GM21717 (cell line): ENCODE measurements around the gene GRIN3B.
"Not testable (repeated sequence)": the region's sequence is repeated elsewhere in the genome, so short reads cannot be mapped to it uniquely, and the experiment has no call there.

Source experiments
- ATAC-seq: cut with Tn5 transposase; IDR thresholded peaks from one replicate; pipeline ENCODE4 v1.9.1; 2021; ENCODE audit warnings: mild to moderate bottlenecking, moderate library complexity; ENCODE audit not compliant: unreplicated experiment

The GRIN3B gene

GRCh38 chr19:1000095-1000494, at the start of gene GRIN3B:
TSS of gene GRIN3B (plus strand) at chr19:1000419. CDS start at chr19:1000438, 19 bp downstream.
- no peak for ATAC-seq

- ATAC-seq, result no peak
Observed at GRCh38 chr19:952049-952679, 48.1 kb upstream of the GRIN3B start.

- no peak for ATAC-seq
Observed at GRCh38 chr19:952680-953444, 47.4 kb upstream of the GRIN3B start.

GRCh38 chr19:953445-954271, 46.6 kb upstream of the GRIN3B start:
- no peak for ATAC-seq

- no peak for ATAC-seq
Observed at GRCh38 chr19:954272-954671, 45.9 kb upstream of the GRIN3B start.

- no peak for ATAC-seq
Observed at GRCh38 chr19:954672-955494, 45.3 kb upstream of the GRIN3B start.

- ATAC-seq, result no peak
Observed at GRCh38 chr19:955803-956765, 44.1 kb upstream of the GRIN3B start.

GRCh38 chr19:956766-957440, 43.3 kb upstream of the GRIN3B start:
- no peak for ATAC-seq

- ATAC-seq, result not testable (repeated sequence)
Observed at GRCh38 chr19:957578-957977, 42.6 kb upstream of the GRIN3B start.

- no peak for ATAC-seq
Observed at GRCh38 chr19:958967-959855, 41.0 kb upstream of the GRIN3B start.

- ATAC-seq, result no peak
Observed at GRCh38 chr19:960020-960419, 40.2 kb upstream of the GRIN3B start.

GRCh38 chr19:960601-960938, 39.6 kb upstream of the GRIN3B start:
- no peak for ATAC-seq

GRCh38 chr19:961866-962620, 38.2 kb upstream of the GRIN3B start:
- ATAC-seq, result no peak

- ATAC-seq, result no peak
Observed at GRCh38 chr19:962683-963400, 37.4 kb upstream of the GRIN3B start.

GRCh38 chr19:963486-963951, 36.7 kb upstream of the GRIN3B start:
- ATAC-seq, result no peak

- ATAC-seq, result no peak
Observed at GRCh38 chr19:964116-964520, 36.1 kb upstream of the GRIN3B start.
